Naive B cell (primary cell): ENCODE data around the gene MAP3K13. TPM values are rescaled to one million over a fixed set of nuclear protein-coding genes. Genes with fewer than 3 reads are reported as not detected.

Source experiments
- ATAC-seq, 2 donors: fragments of 150-1000 bp; cut with Tn5 transposase; 2 replicates each; pipeline ENCODE4 v1.10.0; 2021; ENCODE audit warnings: low read depth in 2 of 2, mild to moderate bottlenecking in 2 of 2, moderate library complexity in 2 of 2
- DNase-seq: peaks from one replicate; pipeline ENCODE4 v3.0.0; 2022
- H3K27ac Mint-ChIP-seq, 6 donors: one replicate each; pipeline ENCODE4 v1.8.0; 2020 to 2022; ENCODE audit warnings: mild to moderate bottlenecking in 6 of 6, mixed read lengths in 6 of 6, moderate library complexity in 5 of 6, inconsistent platforms in 2 of 6
- H3K27me3 Mint-ChIP-seq, 3 donors: one replicate each; pipeline ENCODE4 v1.8.0; 2021 to 2022; ENCODE audit warnings: mixed read lengths in 3 of 3, mild to moderate bottlenecking in 1 of 3
- H3K36me3 Mint-ChIP-seq, 2 donors: one replicate each; pipeline ENCODE4 v1.8.0; 2020 to 2022; ENCODE audit warnings: mixed read lengths in 2 of 2, inconsistent platforms in 1 of 2, mild to moderate bottlenecking in 1 of 2
- H3K4me1 Mint-ChIP-seq, 3 donors: one replicate each; pipeline ENCODE4 v1.8.0; 2020 to 2022; ENCODE audit warnings: mixed read lengths in 3 of 3, inconsistent platforms in 1 of 3, mild to moderate bottlenecking in 1 of 3, moderate library complexity in 1 of 3
- H3K4me3 Mint-ChIP-seq, 8 donors: one replicate each; pipeline ENCODE4 v1.8.0; 2020 to 2022; ENCODE audit warnings: mild to moderate bottlenecking in 8 of 8, mixed read lengths in 8 of 8, moderate library complexity in 8 of 8, inconsistent platforms in 2 of 8
- H3K9me3 Mint-ChIP-seq, 7 donors: one replicate each; pipeline ENCODE4 v1.8.0; 2020 to 2022; ENCODE audit warnings: mixed read lengths in 7 of 7, mild to moderate bottlenecking in 5 of 7, inconsistent platforms in 2 of 7, moderate library complexity in 1 of 7
- polyA plus RNA-seq, 6 donors: library from polyadenylated mRNA; unstranded; fragments of 300-500 nt; fragmentation: Illumina TruSeq; gene quantifications; one replicate each; pipeline ENCODE4 v1.2.3, GENCODE V29; 2021; ENCODE audit warnings: low read depth in 6 of 6

Gene MAP3K13
- polyA plus RNA-seq, 6 donors from 2014 or later: 39.9 to 64.9 (median 57.6) TPM

- no peaks in the 10 kb centered on the region for H3K4me1 Mint-ChIP-seq
- ATAC-seq (no peak), DNase-seq (no peak)
- no peaks in the 10 kb centered on the region for H3K36me3 Mint-ChIP-seq
- peaks cover 0 to 17% (median 9%) of the 10 kb centered on the region in 7 donors for H3K9me3 Mint-ChIP-seq
- H3K4me3 Mint-ChIP-seq: no peak overlapping the region
- H3K27me3 Mint-ChIP-seq: peaks cover 7 to 27% (median 9%) of the 10 kb centered on the region in 3 donors
- no peak overlapping the region for H3K27ac Mint-ChIP-seq
Measured at GRCh38 chr3:185387646-185388045, 24.7 kb downstream of the MAP3K13 start.

GRCh38 chr3:185393055-185393454 is 30.1 kb downstream of the MAP3K13 start:
- Mint-ChIP-seq H3K36me3 (no peaks in the 10 kb centered on the region), H3K27me3 (peaks cover 0 to 9% (median 0%) of the 10 kb centered on the region in 3 donors), H3K4me1 (no peaks in the 10 kb centered on the region), H3K27ac (no peak overlapping the region), H3K4me3 (no peak overlapping the region), H3K9me3 (peaks cover 0 to 1% (median 0%) of the 10 kb centered on the region in 7 donors)
- ATAC-seq (no peak), DNase-seq (no peak)

- Mint-ChIP-seq H3K27me3 (no peaks in the 10 kb centered on the region), H3K4me3 (no peak overlapping the region), H3K27ac (peak overlapping the region in 1 of 6 donors; percentile 44), H3K4me1 (no peaks in the 10 kb centered on the region), H3K36me3 (no peaks in the 10 kb centered on the region), H3K9me3 (no peaks in the 10 kb centered on the region)
- DNase-seq: no peak
- no peak for ATAC-seq
Measured at GRCh38 chr3:185397676-185398075, 34.7 kb downstream of the MAP3K13 start.

DNA sequence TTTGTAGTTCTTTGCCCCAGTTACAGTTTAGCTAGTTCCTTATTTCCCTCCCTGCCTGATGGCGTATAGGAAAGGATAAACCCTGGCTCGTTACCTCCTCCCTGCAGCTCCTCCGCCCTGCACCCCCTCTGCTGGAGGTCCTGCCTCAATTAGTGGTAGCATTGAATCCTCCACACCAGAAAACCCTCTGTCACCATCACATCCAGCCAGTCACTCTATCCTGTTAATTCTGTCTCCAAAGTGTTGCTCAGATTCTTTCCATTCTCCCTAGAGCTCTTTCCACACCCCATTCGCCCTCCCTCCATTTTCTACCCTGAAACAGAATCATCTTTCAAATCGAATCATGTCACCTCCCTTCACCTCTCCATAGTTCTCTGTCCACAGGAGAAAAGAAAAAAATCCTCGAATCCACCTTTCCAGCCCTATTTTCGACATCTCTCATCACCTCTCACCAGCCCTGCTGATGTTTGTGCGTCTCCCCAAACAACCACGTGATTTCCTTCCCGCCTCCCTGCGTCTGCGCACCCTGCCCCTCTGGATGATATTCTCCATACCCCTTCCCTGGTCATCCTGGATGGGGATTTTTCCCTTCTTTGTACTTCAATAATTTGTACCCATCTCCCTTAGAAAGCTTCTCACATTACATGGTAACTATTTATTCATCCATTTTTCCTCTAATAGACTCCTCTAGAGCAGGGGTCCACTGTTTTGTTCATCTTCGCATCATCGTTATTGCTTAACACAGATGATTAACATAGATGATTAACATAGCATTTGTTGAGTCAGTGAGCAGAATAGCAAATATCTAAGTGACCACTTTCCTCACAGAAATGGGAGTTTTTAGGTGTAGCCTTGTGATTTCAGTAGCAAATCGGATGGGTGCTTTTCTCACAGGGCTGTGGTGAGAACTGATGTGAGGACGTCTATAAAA is 37.1 kb downstream of the MAP3K13 start:
- Mint-ChIP-seq H3K4me1 (no peaks in the 10 kb centered on the region), H3K36me3 (no peaks in the 10 kb centered on the region), H3K27me3 (no peaks in the 10 kb centered on the region), H3K4me3 (no peak overlapping the region), H3K27ac (no peak overlapping the region), H3K9me3 (no peaks in the 10 kb centered on the region)
- no peak for ATAC-seq
- DNase-seq: no peak

- no peak for ATAC-seq
- Mint-ChIP-seq H3K4me1 (no peaks in the 10 kb centered on the region), H3K4me3 (no peak overlapping the region), H3K36me3 (no peaks in the 10 kb centered on the region), H3K9me3 (no peaks in the 10 kb centered on the region), H3K27me3 (no peaks in the 10 kb centered on the region), H3K27ac (no peak overlapping the region)
- no peak for DNase-seq
Measured at GRCh38 chr3:185400866-185401265, 37.9 kb downstream of the MAP3K13 start.

DNA sequence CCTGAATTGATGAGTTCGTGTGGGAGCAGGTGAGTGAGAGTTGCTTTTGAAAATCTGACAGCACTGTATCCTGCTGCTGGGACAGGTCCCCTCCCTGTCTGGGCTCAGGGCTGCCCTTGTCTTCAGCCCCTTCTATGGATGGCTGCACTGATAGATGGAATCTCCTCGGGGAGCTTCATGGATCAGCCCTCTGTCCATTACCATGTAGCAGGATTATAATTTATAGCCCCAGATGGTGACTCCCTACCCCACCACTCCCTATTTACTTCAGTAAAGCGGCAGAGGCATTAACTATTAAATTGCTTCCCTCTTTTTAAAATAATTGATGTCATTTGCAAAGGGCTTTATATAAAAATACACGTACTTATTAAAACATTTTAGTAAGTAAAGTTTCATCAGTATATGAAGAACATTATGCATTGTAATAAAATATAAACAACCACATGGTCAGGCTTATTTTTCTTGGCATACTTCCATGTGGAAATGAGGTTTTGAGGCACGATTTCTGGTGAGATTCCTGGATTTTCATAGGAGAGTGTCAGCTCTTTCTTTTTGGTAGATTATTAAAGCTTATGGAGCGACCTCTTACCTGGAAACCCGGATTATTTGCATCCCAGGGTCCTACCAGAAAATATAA is 38.5 kb downstream of the MAP3K13 start:
- ATAC-seq: no peak
- Mint-ChIP-seq H3K27ac (no peak overlapping the region), H3K36me3 (no peaks in the 10 kb centered on the region)

GRCh38 chr3:185402561-185402960 is 39.6 kb downstream of the MAP3K13 start:
- no peaks in the 10 kb centered on the region for H3K9me3 Mint-ChIP-seq
- H3K27me3 Mint-ChIP-seq: no peaks in the 10 kb centered on the region
- no peaks in the 10 kb centered on the region for H3K4me1 Mint-ChIP-seq

More for the DNA sequence above, 38.5 kb downstream of the MAP3K13 start:
- no peak overlapping the region for H3K4me3 Mint-ChIP-seq
- no peaks in the 10 kb centered on the region for H3K9me3 Mint-ChIP-seq
- DNase-seq: no peak
- H3K27me3 Mint-ChIP-seq: no peaks in the 10 kb centered on the region
- no peaks in the 10 kb centered on the region for H3K4me1 Mint-ChIP-seq

DNA sequence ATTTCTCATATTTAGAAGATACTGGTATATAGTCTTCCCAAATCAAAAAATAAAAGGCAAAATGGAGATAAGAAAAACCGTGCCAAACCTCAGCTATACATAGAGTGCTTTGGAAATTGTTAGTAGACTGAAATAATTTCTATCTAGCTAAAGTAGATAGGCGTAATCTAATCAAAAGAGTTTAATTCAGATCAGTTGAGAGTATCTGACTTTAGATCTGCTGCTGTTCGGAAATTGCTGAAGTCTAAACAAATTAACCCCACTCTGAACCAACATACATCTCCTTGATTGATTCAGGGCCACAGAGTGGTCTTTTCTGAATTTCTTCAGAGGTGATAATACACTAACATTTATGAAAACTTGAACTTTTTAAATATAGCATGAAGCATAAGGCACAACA is 40.1 kb downstream of the MAP3K13 start:
- DNase-seq (no peak), ATAC-seq (no peak)
- no peak overlapping the region for H3K27ac Mint-ChIP-seq
- no peaks in the 10 kb centered on the region for H3K4me1 Mint-ChIP-seq
- no peak overlapping the region for H3K4me3 Mint-ChIP-seq
- H3K36me3 Mint-ChIP-seq: no peaks in the 10 kb centered on the region
- H3K9me3 Mint-ChIP-seq: no peaks in the 10 kb centered on the region
- no peaks in the 10 kb centered on the region for H3K27me3 Mint-ChIP-seq

More at GRCh38 chr3:185402561-185402960, 39.6 kb downstream of the MAP3K13 start:
- no peak overlapping the region for H3K27ac Mint-ChIP-seq
- ATAC-seq (no peak), DNase-seq (no peak)
- H3K36me3 Mint-ChIP-seq: no peaks in the 10 kb centered on the region
- no peak overlapping the region for H3K4me3 Mint-ChIP-seq

- DNase-seq (no peak), ATAC-seq (no peak)
- Mint-ChIP-seq H3K27ac (no peak overlapping the region), H3K9me3 (no peaks in the 10 kb centered on the region), H3K36me3 (no peaks in the 10 kb centered on the region), H3K4me3 (no peak overlapping the region), H3K4me1 (no peaks in the 10 kb centered on the region), H3K27me3 (peaks cover 0 to 4% (median 0%) of the 10 kb centered on the region in 3 donors)
Measured at GRCh38 chr3:185405243-185405642, 42.3 kb downstream of the MAP3K13 start.

DNA sequence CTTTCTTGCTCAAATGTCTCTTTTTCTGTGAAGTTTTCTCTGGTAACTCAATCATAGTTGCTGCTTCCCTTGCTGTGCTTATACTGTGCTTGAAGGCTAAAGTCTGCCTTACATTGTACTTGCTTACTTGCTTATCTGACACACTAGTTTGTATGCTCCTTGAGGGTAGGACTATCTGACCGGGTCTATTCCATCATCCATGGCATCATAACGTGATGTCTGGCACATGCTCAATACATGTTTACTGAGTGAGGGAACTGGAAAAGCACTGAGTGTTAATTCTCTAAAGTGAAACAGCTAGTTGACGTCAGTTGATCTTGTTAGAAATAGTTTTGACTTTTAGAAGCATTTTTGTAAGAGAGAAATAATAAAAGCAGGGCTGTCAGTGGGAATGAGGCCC is 42.7 kb downstream of the MAP3K13 start:
- Mint-ChIP-seq H3K27me3 (peaks cover 0 to 4% (median 0%) of the 10 kb centered on the region in 3 donors), H3K27ac (peak overlapping the region in 1 of 6 donors; percentile 46), H3K4me1 (no peaks in the 10 kb centered on the region), H3K9me3 (no peaks in the 10 kb centered on the region), H3K4me3 (no peak overlapping the region), H3K36me3 (no peaks in the 10 kb centered on the region)
- DNase-seq (no peak), ATAC-seq (no peak)

DNA sequence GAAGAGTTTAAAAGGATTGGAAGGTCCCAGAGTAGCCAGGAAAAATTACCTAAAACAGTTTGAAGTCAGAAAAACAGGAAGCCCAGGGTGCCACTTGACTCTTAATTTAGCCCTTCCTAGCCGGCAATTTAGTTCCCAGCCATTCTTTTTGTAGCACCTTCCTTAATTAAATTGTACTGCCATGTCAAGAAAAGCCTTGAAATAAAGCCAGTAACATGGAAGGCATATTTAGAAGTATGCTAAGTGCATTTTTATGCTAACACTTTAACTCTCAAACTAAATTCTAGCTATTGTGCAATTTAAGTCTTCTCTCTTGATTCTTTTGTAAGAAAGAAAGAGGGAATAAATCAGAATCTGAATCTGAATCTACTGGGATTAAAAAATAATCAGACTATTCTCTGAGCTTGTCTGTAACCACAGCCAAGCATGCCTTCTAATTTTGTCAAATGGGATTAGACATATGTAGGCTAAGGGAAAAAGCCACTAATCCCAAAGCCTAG is 43.2 kb downstream of the MAP3K13 start:
- Mint-ChIP-seq H3K27me3 (peaks cover 0 to 4% (median 0%) of the 10 kb centered on the region in 3 donors), H3K4me1 (no peaks in the 10 kb centered on the region), H3K9me3 (no peaks in the 10 kb centered on the region), H3K36me3 (no peaks in the 10 kb centered on the region), H3K4me3 (no peak overlapping the region), H3K27ac (no peak overlapping the region)
- DNase-seq (no peak), ATAC-seq (no peak)

- Mint-ChIP-seq H3K4me3 (no peak overlapping the region), H3K27me3 (peaks cover 0 to 4% (median 0%) of the 10 kb centered on the region in 3 donors), H3K36me3 (no peaks in the 10 kb centered on the region), H3K27ac (no peak overlapping the region), H3K9me3 (no peaks in the 10 kb centered on the region), H3K4me1 (no peaks in the 10 kb centered on the region)
- ATAC-seq (no peak), DNase-seq (no peak)
Measured at GRCh38 chr3:185409957-185410356, 47.0 kb downstream of the MAP3K13 start.

- no peak for DNase-seq
Measured at GRCh38 chr3:185411133-185411532, 48.2 kb downstream of the MAP3K13 start.

GRCh38 chr3:185416513-185416912 is 53.6 kb downstream of the MAP3K13 start:
- Mint-ChIP-seq H3K4me1 (peaks cover 0 to 5% (median 0%) of the 10 kb centered on the region in 3 donors), H3K36me3 (no peaks in the 10 kb centered on the region), H3K9me3 (no peaks in the 10 kb centered on the region), H3K27me3 (peaks cover 0 to 3% (median 0%) of the 10 kb centered on the region in 3 donors), H3K27ac (no peak overlapping the region), H3K4me3 (no peak overlapping the region)
- ATAC-seq (no peak), DNase-seq (no peak)

More at GRCh38 chr3:185411133-185411532, 48.2 kb downstream of the MAP3K13 start:
- no peak for ATAC-seq
- Mint-ChIP-seq H3K36me3 (no peaks in the 10 kb centered on the region), H3K27ac (no peak overlapping the region), H3K27me3 (peaks cover 0 to 4% (median 0%) of the 10 kb centered on the region in 3 donors), H3K4me3 (no peak overlapping the region), H3K4me1 (no peaks in the 10 kb centered on the region), H3K9me3 (no peaks in the 10 kb centered on the region)
